GOT3 (cell line): ENCODE data around the gene MESP2.
"Not testable (repeated sequence)": the region's sequence is repeated elsewhere in the genome, so short reads cannot be mapped to it uniquely, and the experiment has no call there.

Source experiments
- DNase-seq: peaks from one replicate; lab custom pipeline; 2025; ENCODE audit warnings: mixed read lengths; lab: John Stamatoyannopoulos, UW

MESP2 gene

DNA sequence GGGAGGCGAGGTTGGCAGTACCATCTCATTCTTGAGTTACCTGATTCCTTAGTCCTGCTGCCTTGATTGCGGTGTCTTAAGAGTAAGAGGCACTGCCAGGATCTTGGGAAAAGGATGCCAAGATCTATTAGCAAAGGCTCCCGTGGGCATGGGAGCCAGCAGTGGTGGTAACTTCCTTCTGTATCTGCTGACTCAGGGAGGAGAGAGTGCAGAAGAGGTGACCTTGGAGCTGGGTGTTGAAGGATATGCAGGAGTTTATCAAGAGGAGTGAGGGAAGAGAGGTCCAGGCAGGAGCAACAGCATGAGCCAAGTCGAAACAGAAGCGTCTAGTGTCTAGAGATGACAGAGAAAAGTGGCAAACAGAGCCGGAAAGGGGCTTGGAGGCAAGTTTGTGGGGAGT, 4.5 kb downstream of the MESP2 start:
- DNase-seq, result no peak

- no peak for DNase-seq
Measured at GRCh38 chr15:89781055-89781454, 4.9 kb downstream of the MESP2 start.

GRCh38 chr15:89781891-89782618, 5.9 kb downstream of the MESP2 start:
- no peak for DNase-seq

GRCh38 chr15:89782619-89782950, 6.5 kb downstream of the MESP2 start:
- DNase-seq, result not testable (repeated sequence)

DNA sequence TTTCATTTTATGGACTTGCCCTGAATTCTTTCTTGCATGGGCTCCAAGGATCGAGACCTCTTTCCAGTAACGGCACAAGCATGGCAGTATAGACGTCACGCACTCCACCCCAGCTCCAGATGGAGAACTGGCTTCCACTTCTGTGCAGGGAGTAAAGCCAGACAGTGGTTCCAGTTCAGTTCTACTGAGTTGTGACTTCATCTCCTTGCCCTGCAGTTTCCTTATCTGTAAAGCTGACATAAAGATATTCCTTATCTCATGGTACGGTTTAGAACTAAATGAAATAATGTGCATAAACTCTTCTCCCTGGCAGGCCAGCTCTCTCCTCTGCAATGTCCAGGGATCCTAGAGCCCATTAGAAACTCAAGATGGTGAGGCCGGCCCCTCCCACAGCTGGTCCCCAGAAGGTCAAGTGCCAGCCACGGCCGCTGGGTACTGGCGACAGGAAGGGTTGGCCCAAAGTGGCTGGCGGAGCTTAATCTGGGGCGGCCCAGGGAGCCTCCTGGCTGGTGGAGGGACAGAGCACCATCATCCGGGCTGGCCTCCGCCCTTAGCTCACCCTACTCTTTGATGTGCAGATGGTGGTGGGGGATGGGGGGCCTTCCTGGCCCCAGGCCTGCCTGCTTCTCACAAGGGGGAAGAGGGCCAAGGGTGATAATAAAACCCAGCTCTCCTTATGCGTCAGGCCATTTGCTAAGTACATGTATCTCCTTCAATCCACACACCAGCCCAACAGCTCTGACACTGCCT, 7.2 kb downstream of the MESP2 start:
- DNase-seq, result no peak

GRCh38 chr15:89783861-89784685, 7.9 kb downstream of the MESP2 start:
- no peak for DNase-seq

DNA sequence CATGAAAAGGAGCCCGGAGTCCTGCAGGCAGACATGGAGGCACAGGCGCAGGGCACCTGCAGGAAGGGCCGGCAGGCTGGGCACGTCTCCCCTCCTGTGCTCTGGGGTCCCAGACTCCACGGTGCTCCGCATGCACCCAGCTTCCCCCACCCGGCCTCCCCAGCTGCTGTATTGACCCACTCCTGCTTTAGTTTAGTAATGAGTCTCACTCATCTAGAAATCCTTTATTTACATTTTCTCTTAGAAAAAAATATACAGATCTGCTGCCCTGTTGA, 8.5 kb downstream of the MESP2 start:
- DNase-seq, result no peak

DNA sequence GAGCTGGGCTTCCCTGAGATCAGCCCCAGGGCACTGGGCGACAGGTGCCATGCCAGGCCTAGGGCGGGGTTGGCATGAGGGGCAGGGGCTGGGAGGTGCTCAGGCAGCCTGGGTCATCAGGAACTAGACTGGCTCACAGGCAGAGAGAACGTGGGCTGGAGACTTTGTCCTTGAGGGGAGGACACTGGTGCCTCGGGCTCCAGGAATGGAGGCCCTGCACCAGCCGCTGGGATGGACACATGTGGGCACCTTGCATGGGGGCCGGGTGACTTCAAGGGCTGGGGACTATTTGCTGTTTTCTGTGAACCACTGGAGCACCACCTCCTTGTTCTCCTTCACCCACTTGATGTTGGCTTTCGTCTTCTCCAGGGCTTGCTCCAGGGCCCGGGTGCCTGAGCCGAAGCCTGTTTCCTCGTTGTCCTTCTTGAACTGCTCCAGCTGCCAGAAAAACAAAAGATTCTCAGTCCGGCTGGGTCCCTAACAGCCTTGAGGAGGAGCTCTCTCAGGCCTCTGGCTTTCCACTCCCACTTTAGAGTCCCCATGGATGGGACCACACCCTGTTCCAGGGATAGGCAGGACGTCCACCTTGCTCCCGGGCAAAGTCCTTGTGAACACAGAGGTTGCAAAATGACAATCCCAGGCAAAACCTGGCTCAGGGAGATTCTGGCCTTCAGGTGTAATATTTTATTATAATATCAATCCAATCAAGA, 9.1 kb downstream of the MESP2 start:
- no peak for DNase-seq

DNA sequence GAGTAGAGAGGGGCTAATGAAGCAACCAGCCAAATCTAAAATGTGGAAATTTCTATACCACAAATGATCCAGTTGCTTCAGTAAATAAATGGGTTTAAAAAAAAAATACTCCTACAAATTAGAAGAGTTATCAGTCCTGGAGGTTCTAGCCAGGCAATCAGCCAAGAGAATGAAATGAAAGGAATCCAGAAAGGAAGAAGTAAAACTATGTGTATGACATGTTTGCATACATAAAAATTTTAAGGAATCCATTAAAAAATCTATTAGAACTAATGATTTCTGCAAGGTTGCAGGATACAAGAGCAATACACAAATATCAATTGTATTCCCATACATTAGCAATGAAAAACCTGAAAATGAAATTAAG, 9.6 kb downstream of the MESP2 start:
- DNase-seq, result no peak

- DNase-seq, result no peak
Measured at GRCh38 chr15:89787944-89788343, 11.8 kb downstream of the MESP2 start.

- not testable (repeated sequence) for DNase-seq
Measured at GRCh38 chr15:89788585-89788984, 12.5 kb downstream of the MESP2 start.

DNA sequence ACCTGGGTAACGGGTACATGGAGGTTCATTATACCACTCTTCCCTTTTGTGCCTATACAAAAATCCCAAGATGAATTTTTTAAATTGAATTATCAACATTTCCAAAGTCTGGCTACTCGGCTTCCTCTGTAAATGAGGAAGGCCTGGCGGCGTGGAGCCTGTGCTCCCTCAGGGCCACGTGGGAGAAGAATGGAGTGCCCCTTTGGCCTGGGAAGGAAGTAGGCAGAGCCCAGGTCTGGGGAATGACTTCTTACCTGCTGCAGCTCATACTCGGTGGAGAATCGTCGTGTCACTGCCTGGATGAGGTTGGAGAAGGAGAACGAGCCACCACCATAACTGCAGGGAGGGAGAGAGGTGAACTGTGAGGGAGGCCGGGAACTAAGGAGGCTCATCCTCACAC, 14.1 kb downstream of the MESP2 start:
- no peak for DNase-seq

DNA sequence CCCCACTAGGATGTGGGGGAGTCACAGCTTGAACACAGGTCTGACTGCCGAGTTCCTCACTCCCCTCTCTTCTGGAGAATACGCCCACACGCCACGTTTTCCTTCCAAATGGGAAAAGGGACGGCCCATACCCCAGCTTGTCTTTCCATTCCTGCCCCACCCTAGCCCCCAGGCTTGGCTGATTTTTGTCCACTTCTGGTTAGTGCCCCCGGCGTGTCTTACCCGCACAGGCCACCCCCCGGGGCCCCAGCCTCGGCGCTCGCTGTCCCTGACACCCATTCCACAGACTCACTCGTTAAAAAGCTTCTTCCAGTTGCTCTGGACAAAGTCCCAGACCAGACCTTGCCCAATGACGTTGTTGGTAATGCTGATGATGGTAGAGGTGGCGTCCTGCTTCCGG, 14.5 kb downstream of the MESP2 start:
- DNase-seq, result no peak

DNA sequence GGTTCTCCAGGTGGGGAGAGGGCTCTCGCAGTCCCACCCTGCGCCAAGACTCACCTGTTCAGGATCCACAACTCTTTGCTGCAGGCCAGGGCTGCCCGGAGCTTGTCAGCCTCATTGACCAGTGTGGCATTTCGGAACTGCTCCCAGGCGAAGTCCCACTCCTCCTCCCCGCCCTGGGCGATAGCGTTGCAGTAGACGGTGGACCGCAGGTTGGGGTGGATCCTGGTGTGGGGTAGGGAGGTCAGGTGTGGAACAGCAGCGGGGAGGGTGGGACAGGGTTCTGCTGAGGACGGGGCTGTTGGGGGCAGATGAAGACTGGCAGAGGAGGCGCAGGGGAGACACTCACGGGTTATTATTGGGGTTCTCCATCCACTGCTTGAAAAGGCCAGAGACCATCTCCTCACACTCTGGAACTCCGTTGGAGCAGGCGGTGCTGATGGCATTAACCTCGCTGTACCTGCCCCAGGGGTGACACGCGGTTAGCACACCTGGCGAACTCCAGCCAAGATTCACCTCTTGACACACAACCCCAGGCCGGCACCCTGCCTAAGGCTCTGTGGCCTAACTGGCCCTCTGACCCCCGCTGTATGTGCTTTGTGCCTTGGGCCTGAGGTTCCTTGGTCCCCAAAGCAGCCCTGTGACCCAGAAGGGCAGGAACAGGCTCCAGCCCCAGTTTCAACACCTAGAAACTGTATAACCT, 16.1 kb downstream of the MESP2 start:
- DNase-seq, result no peak

GRCh38 chr15:89794627-89795241, 18.6 kb downstream of the MESP2 start:
- no peak for DNase-seq

DNA sequence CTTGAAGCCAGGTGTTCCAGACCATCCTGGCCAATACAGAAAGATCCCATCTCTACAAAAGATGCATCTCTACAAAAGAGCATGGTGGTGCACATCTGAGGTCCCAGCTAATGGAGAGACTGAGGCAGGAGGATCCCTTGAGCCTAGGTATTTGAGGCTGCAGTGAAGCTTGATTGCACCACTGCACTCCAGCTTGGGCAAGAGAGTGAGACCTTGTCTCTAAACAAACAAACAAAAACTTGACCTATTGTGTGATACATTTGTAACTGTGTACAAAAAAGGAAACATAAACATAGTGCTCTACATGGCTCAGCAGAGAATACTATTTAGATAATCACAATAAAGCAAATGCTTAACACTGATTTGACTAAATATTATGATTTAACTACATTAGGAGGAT, 19.9 kb downstream of the MESP2 start:
- no peak for DNase-seq

DNA sequence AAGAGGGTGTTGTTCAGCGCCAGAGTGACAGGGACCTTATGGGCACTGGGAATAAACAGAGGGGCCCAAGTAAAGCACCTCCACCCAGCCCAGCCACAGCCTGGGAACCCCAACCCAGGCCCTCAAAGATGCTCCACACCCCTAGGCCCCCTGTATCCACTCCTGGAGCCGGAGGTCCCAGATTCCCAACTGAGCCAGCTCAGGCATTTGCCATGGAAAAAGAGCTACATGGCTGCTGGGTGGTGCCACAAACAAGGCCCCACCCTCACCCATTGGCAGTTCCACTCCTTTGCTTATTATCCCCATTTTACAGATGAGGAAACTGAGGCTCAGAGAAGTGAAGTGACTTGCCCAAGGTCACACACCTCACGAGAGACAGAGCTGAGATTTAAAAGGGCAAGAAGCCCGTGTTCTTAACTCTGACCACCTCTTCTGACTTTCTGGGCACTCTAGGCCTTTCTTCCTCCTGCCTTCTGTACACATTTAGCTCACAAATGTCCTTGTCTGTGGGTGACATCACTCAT, 21.6 kb downstream of the MESP2 start:
- DNase-seq, result no peak

DNA sequence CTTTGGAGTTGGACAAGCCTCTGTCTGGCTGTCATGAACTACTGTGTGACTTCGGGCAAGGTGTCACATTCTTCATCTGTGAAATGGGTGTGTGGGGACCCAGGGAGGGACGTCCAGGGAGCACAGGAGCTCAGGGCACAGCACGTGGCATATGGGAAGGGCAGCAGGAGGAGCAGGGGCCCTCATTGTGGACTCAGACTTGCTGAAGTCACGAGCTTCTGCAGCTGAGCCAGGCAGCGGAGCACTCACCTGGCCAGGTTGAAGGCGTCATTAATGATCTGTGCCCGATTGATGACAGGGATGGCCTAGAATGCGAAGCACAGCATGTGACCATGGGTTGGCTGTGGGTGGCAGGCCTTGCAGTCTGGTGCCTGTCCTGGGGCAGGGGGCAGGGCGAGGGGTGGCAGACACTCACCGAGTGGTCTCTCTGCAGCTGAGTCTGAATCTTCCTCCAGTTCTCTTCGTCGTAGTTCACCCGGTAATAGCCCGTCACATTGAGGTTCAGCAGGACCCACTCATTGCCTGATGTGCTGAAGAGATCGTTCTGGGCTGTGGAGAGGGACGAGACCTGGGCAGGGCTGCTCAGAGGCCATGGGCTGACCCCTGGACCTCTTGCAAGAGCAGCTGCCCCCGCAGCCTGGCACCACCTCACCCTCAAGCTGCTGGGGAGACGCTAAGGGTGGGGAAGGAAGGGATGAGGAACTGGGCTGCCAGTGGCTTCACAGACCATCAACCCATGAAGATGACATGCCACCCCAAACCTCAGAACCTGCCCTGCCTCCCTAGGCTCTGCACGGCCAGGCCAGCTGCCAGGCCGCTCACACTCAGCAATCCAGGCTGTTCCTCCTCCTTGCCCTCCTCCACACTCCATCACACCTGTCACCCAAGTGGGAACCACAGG, 23.1 kb downstream of the MESP2 start:
- no peak for DNase-seq

- no peak for DNase-seq
Measured at GRCh38 chr15:89799918-89800498, 23.9 kb downstream of the MESP2 start.
